CD4-positive, alpha-beta T cell treated with Interleukin-17A for 1 hour (primary cell): ENCODE measurements around the gene PDE4B.

ENCODE experiments used
- DNase-seq: peaks from one replicate; pipeline ENCODE4 v3.0.0-alpha.2; 2020

The PDE4B gene

GRCh38 chr1:66323958-66324625 lies 531.4 kb downstream of the PDE4B start:
- DNase-seq: no peak

GRCh38 chr1:66325594-66326380 lies 533.1 kb downstream of the PDE4B start:
- DNase-seq: no peak

GRCh38 chr1:66326867-66327266 lies 534.2 kb downstream of the PDE4B start:
- no peak for DNase-seq

- no peak for DNase-seq
These were observed 534.9 kb downstream of the PDE4B start for GRCh38 chr1:66327588-66327987.

GRCh38 chr1:66328896-66329295 lies 536.2 kb downstream of the PDE4B start:
- no peak for DNase-seq

- DNase-seq: peak; percentile 81
These were observed 538.0 kb downstream of the PDE4B start for GRCh38 chr1:66330722-66331141.

GRCh38 chr1:66331658-66332547 lies 539.2 kb downstream of the PDE4B start:
- DNase-seq: peak; percentile 74

- no peak for DNase-seq
These were observed 539.8 kb downstream of the PDE4B start for GRCh38 chr1:66332548-66332901.

- peak; percentile 41 for DNase-seq
These were observed 540.9 kb downstream of the PDE4B start for GRCh38 chr1:66333466-66334199.

- peak; percentile 44 for DNase-seq
These were observed 541.6 kb downstream of the PDE4B start for GRCh38 chr1:66334318-66334717.

GRCh38 chr1:66335125-66335524 lies 542.4 kb downstream of the PDE4B start:
- no peak for DNase-seq

- peak; percentile 90 for DNase-seq
These were observed 543.4 kb downstream of the PDE4B start for GRCh38 chr1:66335859-66336640.

- DNase-seq: no peak
These were observed 543.9 kb downstream of the PDE4B start for GRCh38 chr1:66336641-66336990.

- no peak for DNase-seq
These were observed 544.6 kb downstream of the PDE4B start for GRCh38 chr1:66337249-66337648.

- DNase-seq: peak; percentile 43
These were observed 547.2 kb downstream of the PDE4B start for GRCh38 chr1:66339944-66340343.

GRCh38 chr1:66341446-66342089 lies 548.9 kb downstream of the PDE4B start:
- DNase-seq: no peak

GRCh38 chr1:66342707-66343106 lies 550.0 kb downstream of the PDE4B start:
- DNase-seq: no peak

- no peak for DNase-seq
These were observed 551.1 kb downstream of the PDE4B start for GRCh38 chr1:66343569-66344325.

GRCh38 chr1:66346057-66346795 lies 553.5 kb downstream of the PDE4B start:
- no peak for DNase-seq

GRCh38 chr1:66346873-66347272 lies 554.2 kb downstream of the PDE4B start:
- DNase-seq: no peak
